Hepatocyte (in vitro differentiated cells): ENCODE measurements around the gene LRRC39. TPM values are rescaled to one million over a fixed set of nuclear protein-coding genes. Genes with fewer than 3 reads are reported as not detected.

ENCODE experiments used
- DNase-seq: peaks from one replicate; pipeline ENCODE4 v3.0.0-alpha.2; 2016; ENCODE audit warnings: low spot score
- H2AFZ ChIP-seq: fragments of 200-600 bp; sonication (generic); 2 replicates; pipeline ENCODE4 v1.6.0; 2016; ENCODE audit warnings: antibody characterized with exemption, mild to moderate bottlenecking
- H3K27ac ChIP-seq: fragments of 200-600 bp; sonication (generic); 2 replicates; pipeline ENCODE4 v1.5.1; 2016; ENCODE audit warnings: mild to moderate bottlenecking
- H3K27me3 ChIP-seq: fragments of 200-600 bp; sonication (generic); 2 replicates; pipeline ENCODE4 v1.6.1; 2016
- H3K36me3 ChIP-seq: fragments of 200-600 bp; sonication (generic); replicated peaks from 2 replicates; pipeline ENCODE4 v1.5.1; 2016; ENCODE audit warnings: low read depth; ENCODE audit not compliant: insufficient read depth
- H3K4me1 ChIP-seq: fragments of 200-600 bp; sonication (generic); 2 replicates; pipeline ENCODE4 v1.5.1; 2016; ENCODE audit warnings: mild to moderate bottlenecking, moderate library complexity; ENCODE audit not compliant: insufficient read depth
- H3K4me2 ChIP-seq: fragments of 200-600 bp; sonication (generic); 2 replicates; pipeline ENCODE4 v1.6.0; 2016
- H3K4me3 ChIP-seq: fragments of 200-600 bp; sonication (generic); 2 replicates; pipeline ENCODE4 v1.5.1; 2016; ENCODE audit warnings: mild to moderate bottlenecking
- H3K79me2 ChIP-seq: fragments of 200-600 bp; sonication (generic); 2 replicates; pipeline ENCODE4 v1.6.0; 2017; ENCODE audit warnings: mild to moderate bottlenecking
- H3K9me2 ChIP-seq: fragments of 200-600 bp; sonication (generic); replicated peaks from 2 replicates; pipeline ENCODE4 v1.6.0; 2017; ENCODE audit warnings: mild to moderate bottlenecking; ENCODE audit not compliant: insufficient read depth
- H3K9me3 ChIP-seq: fragments of 200-600 bp; sonication (generic); 2 replicates; pipeline ENCODE4 v1.5.1; 2016; ENCODE audit warnings: low read depth, mild to moderate bottlenecking
- H4K20me1 ChIP-seq: fragments of 200-600 bp; sonication (generic); 2 replicates; pipeline ENCODE4 v1.6.0; 2016; ENCODE audit warnings: mild to moderate bottlenecking; ENCODE audit not compliant: insufficient read depth, poor library complexity, severe bottlenecking
- CTCF ChIP-seq: fragments of 200-600 bp; sonication (generic); IDR thresholded peaks from 2 replicates; pipeline ENCODE4 v1.5.1; 2016; ENCODE audit warnings: antibody characterized with exemption, mild to moderate bottlenecking; ENCODE audit not compliant: poor library complexity
- EZH2 ChIP-seq: fragments of 200-600 bp; sonication (generic); IDR thresholded peaks from 2 replicates; pipeline ENCODE4 v1.6.1; 2016; ENCODE audit warnings: antibody characterized with exemption, mild to moderate bottlenecking, borderline replicate concordance
- EZH2phosphoT487 ChIP-seq: fragments of 200-600 bp; sonication (generic); IDR thresholded peaks from one replicate; pipeline ENCODE4 v1.6.1; 2018; ENCODE audit warnings: antibody characterized with exemption, mild to moderate bottlenecking, low read depth, moderate library complexity; ENCODE audit not compliant: unreplicated experiment, severe bottlenecking
- WGBS: methylation state at CpG from one replicate; pipeline ENCODE4 v1.1.6; 2016; ENCODE audit warnings: low lambda C conversion rate; ENCODE audit errors: missing lambda C conversion rate; 5-methylcytosine and 5-hydroxymethylcytosine counted together
- polyA plus RNA-seq: library from polyadenylated mRNA; unstranded; fragments of >200 nt; fragmentation: Nextera tagmentation; extraction: Ambion mirVana; gene quantifications from 2 replicates; pipeline ENCODE4 v1.2.1, GENCODE V29; 2016
- total RNA-seq: library from RNA; depleted of rRNA; stranded (reverse); fragments of >200 nt; gene quantifications from 2 replicates; pipeline ENCODE4 v1.2.3, GENCODE V29; 2014

Gene LRRC39
- total and polyA plus RNA-seq, 2 experiments from 2014 or later, result 1.1 to 1.2 TPM

GRCh38 chr1:100146958-100147357 is 31.1 kb downstream of the LRRC39 start:
- Histone ChIP-seq H2AFZ (no peak overlapping the region), H3K4me2 (no peak overlapping the region), H3K9me2 (no peaks in the 10 kb centered on the region), H3K27ac (no peak overlapping the region), H3K79me2 (no peaks in the 10 kb centered on the region), H3K4me3 (no peak overlapping the region), H3K36me3 (no peaks in the 10 kb centered on the region), H3K9me3 (no peaks in the 10 kb centered on the region), H4K20me1 (no peaks in the 10 kb centered on the region), H3K27me3 (no peaks in the 10 kb centered on the region), H3K4me1 (no peaks in the 10 kb centered on the region)
- 97% methylated on average over 1 of the region's 1 CpG for WGBS
- TF ChIP-seq EZH2 (no peak), CTCF (no peak), EZH2phosphoT487 (no peak)
- DNase-seq, result no peak

DNA sequence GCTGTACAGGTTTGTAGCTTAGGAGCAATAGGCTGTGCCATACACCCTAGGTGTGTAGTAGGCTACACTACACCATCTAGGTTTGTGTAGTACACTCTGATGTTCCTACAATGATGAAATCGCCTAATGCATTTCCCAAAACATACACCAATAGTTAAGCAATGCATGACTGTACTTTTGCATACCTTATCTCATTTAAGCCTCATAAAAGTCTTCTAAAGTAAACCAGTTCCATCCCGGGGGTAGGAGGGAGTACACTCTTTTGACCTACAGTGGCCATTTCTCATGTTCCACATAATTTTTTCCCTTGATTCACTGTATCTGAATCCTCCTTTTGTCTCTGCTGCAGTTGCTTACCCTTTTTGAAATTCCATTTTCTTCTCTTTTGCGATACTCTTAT is 32.9 kb downstream of the LRRC39 start:
- H3K79me2 ChIP-seq, result no peaks in the 10 kb centered on the region
- H3K4me3 ChIP-seq, result no peak overlapping the region
- 73% methylated on average over 3 of the region's 3 CpGs for WGBS
- H4K20me1 ChIP-seq, result no peaks in the 10 kb centered on the region
- H3K27me3 ChIP-seq, result no peaks in the 10 kb centered on the region
- no peak overlapping the region for H3K27ac ChIP-seq
- no peaks in the 10 kb centered on the region for H3K9me3 ChIP-seq
- no peaks in the 10 kb centered on the region for H3K36me3 ChIP-seq
- no peak overlapping the region for H2AFZ ChIP-seq
- no peak overlapping the region for H3K4me2 ChIP-seq
- H3K4me1 ChIP-seq, result no peaks in the 10 kb centered on the region
- no peak for DNase-seq
- no peaks in the 10 kb centered on the region for H3K9me2 ChIP-seq
- TF ChIP-seq EZH2 (no peak), CTCF (no peak), EZH2phosphoT487 (no peak)

GRCh38 chr1:100142343-100142742 is 35.7 kb downstream of the LRRC39 start:
- WGBS, result 79% methylated on average over 3 of the region's 3 CpGs
- Histone ChIP-seq H3K4me2 (no peak overlapping the region), H4K20me1 (no peaks in the 10 kb centered on the region), H3K79me2 (no peaks in the 10 kb centered on the region), H3K27ac (no peak overlapping the region), H3K27me3 (no peaks in the 10 kb centered on the region), H3K4me1 (no peaks in the 10 kb centered on the region), H3K9me3 (no peaks in the 10 kb centered on the region), H2AFZ (no peak overlapping the region), H3K9me2 (no peaks in the 10 kb centered on the region), H3K4me3 (no peak overlapping the region), H3K36me3 (no peaks in the 10 kb centered on the region)
- DNase-seq, result no peak
- no peak for TF ChIP-seq EZH2
- TF ChIP-seq CTCF, result no peak
- no peak for TF ChIP-seq EZH2phosphoT487

GRCh38 chr1:100141192-100141591 is 36.9 kb downstream of the LRRC39 start:
- Histone ChIP-seq H3K9me2 (no peaks in the 10 kb centered on the region), H3K9me3 (no peaks in the 10 kb centered on the region), H3K27me3 (no peaks in the 10 kb centered on the region), H3K79me2 (no peaks in the 10 kb centered on the region), H3K4me2 (no peak overlapping the region), H3K4me1 (no peaks in the 10 kb centered on the region), H3K4me3 (no peak overlapping the region), H3K36me3 (no peaks in the 10 kb centered on the region), H4K20me1 (no peaks in the 10 kb centered on the region), H2AFZ (no peak overlapping the region), H3K27ac (no peak overlapping the region)
- 93% methylated on average over 4 of the region's 4 CpGs for WGBS
- no peak for DNase-seq
- TF ChIP-seq CTCF, result no peak
- TF ChIP-seq EZH2, result no peak
- TF ChIP-seq EZH2phosphoT487, result no peak
